CD4-positive, alpha-beta T cell treated with Interleukin-6 for 4 hours (primary cell): Measurements from ENCODE around the gene CACNA1C.
"Not testable (repeated sequence)": the region's sequence is repeated elsewhere in the genome, so short reads cannot be mapped to it uniquely, and the experiment has no call there.

Experiments used
- DNase-seq: peaks from one replicate; pipeline ENCODE4 v3.0.0-alpha.2; 2020; ENCODE audit warnings: mixed read lengths

Gene CACNA1C

GRCh38 chr12:2076728-2077127 lies 23.9 kb downstream of the CACNA1C start:
- no peak for DNase-seq

- no peak for DNase-seq
These were observed 27.8 kb downstream of the CACNA1C start for GRCh38 chr12:2080604-2081003.

- DNase-seq: no peak
These were observed 29.5 kb downstream of the CACNA1C start for GRCh38 chr12:2082321-2082720.

GRCh38 chr12:2083008-2083407 lies 30.2 kb downstream of the CACNA1C start:
- no peak for DNase-seq

- no peak for DNase-seq
These were observed 30.8 kb downstream of the CACNA1C start for GRCh38 chr12:2083561-2083960.

- DNase-seq: no peak
These were observed 31.9 kb downstream of the CACNA1C start for GRCh38 chr12:2084553-2085296.

GRCh38 chr12:2092354-2092753 lies 39.6 kb downstream of the CACNA1C start:
- no peak for DNase-seq

- DNase-seq: no peak
These were observed 40.1 kb downstream of the CACNA1C start for GRCh38 chr12:2092890-2093289.

- DNase-seq: peak; percentile 5
These were observed 41.8 kb downstream of the CACNA1C start for GRCh38 chr12:2094597-2094996.

GRCh38 chr12:2095878-2096277 lies 43.1 kb downstream of the CACNA1C start:
- no peak for DNase-seq

GRCh38 chr12:2097617-2098016 lies 44.8 kb downstream of the CACNA1C start:
- no peak for DNase-seq

GRCh38 chr12:2098852-2099251 lies 46.1 kb downstream of the CACNA1C start:
- DNase-seq: no peak

GRCh38 chr12:2099595-2099994 lies 46.8 kb downstream of the CACNA1C start:
- DNase-seq: no peak

- no peak for DNase-seq
These were observed 48.6 kb downstream of the CACNA1C start for GRCh38 chr12:2101359-2101758.

GRCh38 chr12:2101771-2102170 lies 49.0 kb downstream of the CACNA1C start:
- no peak for DNase-seq

- not testable (repeated sequence) for DNase-seq
These were observed 49.9 kb downstream of the CACNA1C start for GRCh38 chr12:2102736-2103135.

- not testable (repeated sequence) for DNase-seq
These were observed 52.6 kb downstream of the CACNA1C start for GRCh38 chr12:2105387-2105786.

- DNase-seq: no peak
These were observed 55.4 kb downstream of the CACNA1C start for GRCh38 chr12:2108166-2108565.

- DNase-seq: no peak
These were observed 56.3 kb downstream of the CACNA1C start for GRCh38 chr12:2108975-2109671.

- no peak for DNase-seq
These were observed 57.3 kb downstream of the CACNA1C start for GRCh38 chr12:2110127-2110526.

- no peak for DNase-seq
These were observed 58.2 kb downstream of the CACNA1C start for GRCh38 chr12:2110849-2111566.

- DNase-seq: no peak
These were observed 59.0 kb downstream of the CACNA1C start for GRCh38 chr12:2111826-2112225.

- DNase-seq: no peak
These were observed 59.6 kb downstream of the CACNA1C start for GRCh38 chr12:2112401-2112800.
